ENCODE results near the gene NOL7. TPM values are rescaled to one million over a fixed set of nuclear protein-coding genes. Genes with fewer than 3 reads are reported as not detected.

Gene NOL7
- total RNA-seq, 1 experiment from 2014 or later, result 95.4 TPM

GRCh38 chr6:13572951-13573654 is 42.0 kb upstream of the NOL7 start:
- Histone ChIP-seq H3K4me3 (ENCODE audit: low read length) (peak overlapping the region; percentile 79), H4K20me1 (ENCODE audit: low read length) (no peaks in the 10 kb centered on the region), H3K4me1 (ENCODE audit: insufficient read depth, low read length) (peaks cover 11% of the 10 kb centered on the region), H3K9me2 (replicated peaks; ENCODE audit: low read length) (no peaks in the 10 kb centered on the region), H3K4me2 (ENCODE audit: low read length) (peak overlapping the region; percentile 99), H3K79me2 (ENCODE audit: low read length) (peaks cover 24% of the 10 kb centered on the region), H3F3A (ENCODE audit: low read length, unreplicated experiment) (no peaks in the 10 kb centered on the region), H3K27ac (ENCODE audit: low read length) (peak overlapping the region; percentile 91), H3K9ac (ENCODE audit: low read length) (peak overlapping the region; percentile 95), H3K27me3 (ENCODE audit: low read length) (no peaks in the 10 kb centered on the region), H2AFZ (ENCODE audit: low read length) (peak overlapping the region; percentile 73), H3K9me3 (ENCODE audit: low read length) (no peaks in the 10 kb centered on the region), H3K36me3 (ENCODE audit: low read depth, low read length) (no peaks in the 10 kb centered on the region)
- intact Hi-C loops (cut with micrococcal nuclease), result loop anchor here (5.0 kb wide), 1 partner anchor 139 kb away; the partner anchor contains the start of gene RANBP9
- CTCF ChIA-PET, result no interaction called here
- DNase-seq (no peak), ATAC-seq (no peak)
- POLR2A ChIA-PET (ENCODE audit: unreplicated experiment), result interaction anchor here (0.7 kb wide), 1 partner anchor 87 kb away, joined by 3 read pairs; no protein-coding TSS in a partner anchor
- BruUV-seq (replicated peaks), result no TSS peak
- no peak for TF ChIP-seq EZH2phosphoT487 (IDR thresholded peaks at IDR 0.05; ENCODE audit: borderline replicate concordance, low read length)
- no peak for TF ChIP-seq CTCF (conservative IDR thresholded peaks at IDR 0.05; ENCODE audit: low read depth, low read length)
- no peak for TF ChIP-seq EZH2 (IDR thresholded peaks at IDR 0.05; ENCODE audit: low read length, unreplicated experiment)

- POLR2A ChIA-PET (ENCODE audit: unreplicated experiment), result interaction anchor here (0.6 to 1.4 kb wide), 3 partner anchors 87 to 571 kb away, joined by 3 to 9 read pairs (median 5); partner anchors contain the start of gene TBC1D7
- Histone ChIP-seq H3K9me3 (ENCODE audit: low read length) (no peaks in the 10 kb centered on the region), H3K27me3 (ENCODE audit: low read length) (no peaks in the 10 kb centered on the region), H2AFZ (ENCODE audit: low read length) (peak overlapping the region; percentile 73), H3F3A (ENCODE audit: low read length, unreplicated experiment) (no peaks in the 10 kb centered on the region), H3K36me3 (ENCODE audit: low read depth, low read length) (no peaks in the 10 kb centered on the region), H3K4me1 (ENCODE audit: insufficient read depth, low read length) (peaks cover 11% of the 10 kb centered on the region), H3K4me2 (ENCODE audit: low read length) (peak overlapping the region; percentile 99), H3K9ac (ENCODE audit: low read length) (peak overlapping the region; percentile 95), H3K27ac (ENCODE audit: low read length) (peak overlapping the region; percentile 91), H3K9me2 (replicated peaks; ENCODE audit: low read length) (no peaks in the 10 kb centered on the region), H4K20me1 (ENCODE audit: low read length) (no peaks in the 10 kb centered on the region), H3K79me2 (ENCODE audit: low read length) (peaks cover 24% of the 10 kb centered on the region), H3K4me3 (ENCODE audit: low read length) (peak overlapping the region; percentile 79)
- TSS peak; percentile 78 for BruUV-seq (replicated peaks)
- intact Hi-C loops (cut with micrococcal nuclease), result loop anchor here (5.0 kb wide), 1 partner anchor 139 kb away; the partner anchor contains the start of gene RANBP9
- TF ChIP-seq CTCF (conservative IDR thresholded peaks at IDR 0.05; ENCODE audit: low read depth, low read length) (no peak), EZH2 (IDR thresholded peaks at IDR 0.05; ENCODE audit: low read length, unreplicated experiment) (no peak), EZH2phosphoT487 (IDR thresholded peaks at IDR 0.05; ENCODE audit: borderline replicate concordance, low read length) (no peak)
- DNase-seq (peak; percentile 51), ATAC-seq (0 out of 2 replicates have a peak, but pooled peaks have one; percentile 4)
- CTCF ChIA-PET, result no interaction called here
Observed at GRCh38 chr6:13573669-13574110, 41.4 kb upstream of the NOL7 start.

Measured in PC-3 (cell line).